ENCODE measurements around the gene UQCRQ.

The UQCRQ gene

GRCh38 chr5:132898094-132898493 is 31.7 kb downstream of the UQCRQ start:
- H3K4me3 Mint-ChIP-seq, result no peak overlapping the region
- peaks cover 5% of the 10 kb centered on the region for H3K36me3 Mint-ChIP-seq
- H3K27ac Mint-ChIP-seq, result no peak overlapping the region
- no peaks in the 10 kb centered on the region for H3K27me3 Mint-ChIP-seq
- H3K4me1 Mint-ChIP-seq (ENCODE audit: low read depth), result no peaks in the 10 kb centered on the region
- H3K9me3 Mint-ChIP-seq (ENCODE audit: low read depth), result no peaks in the 10 kb centered on the region

- Mint-ChIP-seq H3K36me3 (peaks cover 5% of the 10 kb centered on the region), H3K4me1 (ENCODE audit: low read depth) (peaks cover 3% of the 10 kb centered on the region), H3K27ac (no peak overlapping the region), H3K27me3 (no peaks in the 10 kb centered on the region), H3K4me3 (no peak overlapping the region), H3K9me3 (ENCODE audit: low read depth) (no peaks in the 10 kb centered on the region)
These were observed 34.6 kb downstream of the UQCRQ start for GRCh38 chr5:132901036-132901435.

- no peak overlapping the region for H3K4me3 Mint-ChIP-seq
- peaks cover 2% of the 10 kb centered on the region for H3K36me3 Mint-ChIP-seq
- H3K27me3 Mint-ChIP-seq, result no peaks in the 10 kb centered on the region
- no peak overlapping the region for H3K27ac Mint-ChIP-seq
- no peaks in the 10 kb centered on the region for H3K9me3 Mint-ChIP-seq (ENCODE audit: low read depth)
- H3K4me1 Mint-ChIP-seq (ENCODE audit: low read depth), result peaks cover 3% of the 10 kb centered on the region
These were observed 35.3 kb downstream of the UQCRQ start for GRCh38 chr5:132901730-132902129.

GRCh38 chr5:132905938-132906337 is 39.5 kb downstream of the UQCRQ start:
- no peaks in the 10 kb centered on the region for H3K27me3 Mint-ChIP-seq
- peaks cover 5% of the 10 kb centered on the region for H3K4me1 Mint-ChIP-seq (ENCODE audit: low read depth)
- H3K4me3 Mint-ChIP-seq, result no peak overlapping the region
- H3K9me3 Mint-ChIP-seq (ENCODE audit: low read depth), result no peaks in the 10 kb centered on the region
- H3K27ac Mint-ChIP-seq, result no peak overlapping the region
- H3K36me3 Mint-ChIP-seq, result peaks cover 5% of the 10 kb centered on the region

GRCh38 chr5:132907161-132907560 is 40.7 kb downstream of the UQCRQ start:
- peaks cover 5% of the 10 kb centered on the region for H3K4me1 Mint-ChIP-seq (ENCODE audit: low read depth)
- H3K4me3 Mint-ChIP-seq, result no peak overlapping the region
- H3K36me3 Mint-ChIP-seq, result peaks cover 8% of the 10 kb centered on the region

GRCh38 chr5:132909702-132910101 is 43.3 kb downstream of the UQCRQ start:
- H3K27ac Mint-ChIP-seq, result no peak overlapping the region
- H3K4me3 Mint-ChIP-seq, result no peak overlapping the region
- no peaks in the 10 kb centered on the region for H3K27me3 Mint-ChIP-seq
- peaks cover 5% of the 10 kb centered on the region for H3K4me1 Mint-ChIP-seq (ENCODE audit: low read depth)
- H3K9me3 Mint-ChIP-seq (ENCODE audit: low read depth), result no peaks in the 10 kb centered on the region
- peaks cover 9% of the 10 kb centered on the region for H3K36me3 Mint-ChIP-seq

More at GRCh38 chr5:132907161-132907560, 40.7 kb downstream of the UQCRQ start:
- H3K9me3 Mint-ChIP-seq (ENCODE audit: low read depth), result no peaks in the 10 kb centered on the region
- no peak overlapping the region for H3K27ac Mint-ChIP-seq
- H3K27me3 Mint-ChIP-seq, result no peaks in the 10 kb centered on the region

GRCh38 chr5:132915681-132916080 is 49.2 kb downstream of the UQCRQ start:
- H3K27ac Mint-ChIP-seq, result no peak overlapping the region
- no peaks in the 10 kb centered on the region for H3K9me3 Mint-ChIP-seq (ENCODE audit: low read depth)
- H3K36me3 Mint-ChIP-seq, result peaks cover 6% of the 10 kb centered on the region
- no peaks in the 10 kb centered on the region for H3K27me3 Mint-ChIP-seq
- no peak overlapping the region for H3K4me3 Mint-ChIP-seq
- peaks cover 3% of the 10 kb centered on the region for H3K4me1 Mint-ChIP-seq (ENCODE audit: low read depth)

- no peak overlapping the region for H3K4me3 Mint-ChIP-seq
- peaks cover 4% of the 10 kb centered on the region for H3K4me1 Mint-ChIP-seq (ENCODE audit: low read depth)
- peaks cover 7% of the 10 kb centered on the region for H3K36me3 Mint-ChIP-seq
- H3K27ac Mint-ChIP-seq, result no peak overlapping the region
- H3K9me3 Mint-ChIP-seq (ENCODE audit: low read depth), result no peaks in the 10 kb centered on the region
- no peaks in the 10 kb centered on the region for H3K27me3 Mint-ChIP-seq
These were observed 49.6 kb downstream of the UQCRQ start for GRCh38 chr5:132916086-132916485.

Measured in activated naive CD8-positive, alpha-beta T cell (primary cell).